H1 (cell line): ENCODE measurements around the gene RGS13. TPM values are rescaled to one million over a fixed set of nuclear protein-coding genes. Genes with fewer than 3 reads are reported as not detected.

Experiments used
- ASH2L ChIP-seq: fragments of 200-600, 300-600 bp; sonication (generic); IDR thresholded peaks from one replicate; pipeline ENCODE4 v1.7.1; 2017; ENCODE audit warnings: low read length
- CBX8 ChIP-seq: fragments of 300-800, 300-1000 bp; sonication (generic); IDR thresholded peaks from 2 replicates; pipeline ENCODE4 v1.7.1; 2016; ENCODE audit warnings: low read depth, low read length, borderline replicate concordance
- CTBP2 ChIP-seq: IDR thresholded peaks from 2 replicates; pipeline ENCODE4 v1.7.0; 2011; ENCODE audit warnings: borderline replicate concordance, mild to moderate bottlenecking, moderate library complexity, mixed read lengths, low read length; ENCODE audit not compliant: insufficient read depth, insufficient read length
- EZH2 ChIP-seq: fragments of 200-600 bp; sonication (generic); IDR thresholded peaks from 2 replicates; pipeline ENCODE4 v1.7.1; 2012; ENCODE audit warnings: low read depth, mild to moderate bottlenecking, moderate library complexity, low read length, inconsistent platforms; ENCODE audit not compliant: severe bottlenecking
- SUZ12 ChIP-seq: fragments of 200-600 bp; sonication (generic); IDR thresholded peaks from 2 replicates; pipeline ENCODE4 v1.6.1; 2012; ENCODE audit warnings: mild to moderate bottlenecking, inconsistent platforms, low read length, moderate library complexity, mixed read lengths
- polyA plus RNA-seq, 7 experiments: library from polyadenylated mRNA; depleted of rRNA in 3 of 7; stranded (reverse) in 5 of 7; unstranded in 2 of 7; fragments of >200 nt in 5 of 7; fragments of 200-250 nt in 2 of 7; gene quantifications; 1 replicate in 5 of 7; 2 replicates in 1 of 7; 4 replicates in 1 of 7; pipeline versions ENCODE4 v1.2.1 to v1.2.3, GENCODE V29; 2011 to 2013; ENCODE audit warnings: missing spikeins in 2 of 7, mixed read lengths in 2 of 7
- total RNA-seq: library from RNA; stranded (reverse); fragmentation: NEBNext Ultra II Directional; extraction: Animal tissue kit (Norgen Biotek cat#: 25700); gene quantifications from 2 replicates; pipeline ENCODE4 v1.2.1, GENCODE V29; 2021

The RGS13 gene
- total and polyA plus RNA-seq, 2 of the 8 experiments (the other 6 are each of a cell fraction or from before 2014, with no cell fraction given) = not detected

GRCh38 chr1:192629612-192630011 is 6.3 kb upstream of the RGS13 start (continued):
- TF ChIP-seq ASH2L (no peak), EZH2 (no peak), CBX8 (no peak), CTBP2 (no peak), SUZ12 (no peak)
